KG1 (cell line): ENCODE measurements around the gene MUS81.
A peak's percentile ranks its signal among the peaks of the same experiment; 100 is the strongest.
"Not testable (repeated sequence)": the region's sequence is repeated elsewhere in the genome, so short reads cannot be mapped to it uniquely, and the experiment has no call there.

Experiments used
- DNase-seq: peaks from one replicate; lab custom pipeline; 2025; lab: John Stamatoyannopoulos, UW

Gene MUS81, protein sequence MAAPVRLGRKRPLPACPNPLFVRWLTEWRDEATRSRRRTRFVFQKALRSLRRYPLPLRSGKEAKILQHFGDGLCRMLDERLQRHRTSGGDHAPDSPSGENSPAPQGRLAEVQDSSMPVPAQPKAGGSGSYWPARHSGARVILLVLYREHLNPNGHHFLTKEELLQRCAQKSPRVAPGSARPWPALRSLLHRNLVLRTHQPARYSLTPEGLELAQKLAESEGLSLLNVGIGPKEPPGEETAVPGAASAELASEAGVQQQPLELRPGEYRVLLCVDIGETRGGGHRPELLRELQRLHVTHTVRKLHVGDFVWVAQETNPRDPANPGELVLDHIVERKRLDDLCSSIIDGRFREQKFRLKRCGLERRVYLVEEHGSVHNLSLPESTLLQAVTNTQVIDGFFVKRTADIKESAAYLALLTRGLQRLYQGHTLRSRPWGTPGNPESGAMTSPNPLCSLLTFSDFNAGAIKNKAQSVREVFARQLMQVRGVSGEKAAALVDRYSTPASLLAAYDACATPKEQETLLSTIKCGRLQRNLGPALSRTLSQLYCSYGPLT

DNA sequence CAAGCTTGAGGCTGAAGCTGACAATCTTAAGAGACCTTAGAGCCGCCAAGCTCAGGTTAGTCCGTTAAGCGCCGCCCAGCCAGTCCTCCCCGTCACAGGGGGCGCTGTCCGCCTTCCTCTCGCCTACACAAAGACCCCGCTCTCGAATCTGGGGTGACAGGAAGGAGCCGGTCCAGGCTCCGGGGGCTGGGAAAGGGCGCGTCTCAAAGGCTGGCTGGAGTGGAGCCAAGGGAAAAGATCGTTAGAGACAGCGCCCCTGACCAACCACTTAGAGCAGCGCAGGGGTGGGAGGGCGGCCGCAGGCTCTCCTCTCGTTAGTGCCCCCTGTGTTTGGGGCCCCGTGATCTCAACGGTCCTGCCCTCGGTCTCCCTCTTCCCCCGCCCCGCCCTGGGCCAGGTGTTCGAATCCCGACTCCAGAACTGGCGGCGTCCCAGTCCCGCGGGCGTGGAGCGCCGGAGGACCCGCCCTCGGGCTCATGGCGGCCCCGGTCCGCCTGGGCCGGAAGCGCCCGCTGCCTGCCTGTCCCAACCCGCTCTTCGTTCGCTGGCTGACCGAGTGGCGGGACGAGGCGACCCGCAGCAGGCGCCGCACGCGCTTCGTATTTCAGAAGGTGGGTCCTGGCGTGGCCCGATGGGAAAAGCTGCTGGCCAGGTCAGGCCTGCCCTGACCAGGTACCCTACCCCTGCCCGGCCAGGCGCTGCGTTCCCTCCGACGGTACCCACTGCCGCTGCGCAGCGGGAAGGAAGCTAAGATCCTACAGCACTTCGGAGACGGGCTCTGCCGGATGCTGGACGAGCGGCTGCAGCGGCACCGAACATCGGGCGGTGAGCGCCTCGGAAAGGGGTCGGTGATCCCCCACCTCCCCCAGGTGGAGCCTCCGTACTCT, at the start of gene MUS81:
TSS of gene MUS81 (plus strand) at position 156 of the 887 bp plus-strand sequence. CDS start at position 477, 321 bp downstream.
- DNase-seq = peak; percentile 99

DNA sequence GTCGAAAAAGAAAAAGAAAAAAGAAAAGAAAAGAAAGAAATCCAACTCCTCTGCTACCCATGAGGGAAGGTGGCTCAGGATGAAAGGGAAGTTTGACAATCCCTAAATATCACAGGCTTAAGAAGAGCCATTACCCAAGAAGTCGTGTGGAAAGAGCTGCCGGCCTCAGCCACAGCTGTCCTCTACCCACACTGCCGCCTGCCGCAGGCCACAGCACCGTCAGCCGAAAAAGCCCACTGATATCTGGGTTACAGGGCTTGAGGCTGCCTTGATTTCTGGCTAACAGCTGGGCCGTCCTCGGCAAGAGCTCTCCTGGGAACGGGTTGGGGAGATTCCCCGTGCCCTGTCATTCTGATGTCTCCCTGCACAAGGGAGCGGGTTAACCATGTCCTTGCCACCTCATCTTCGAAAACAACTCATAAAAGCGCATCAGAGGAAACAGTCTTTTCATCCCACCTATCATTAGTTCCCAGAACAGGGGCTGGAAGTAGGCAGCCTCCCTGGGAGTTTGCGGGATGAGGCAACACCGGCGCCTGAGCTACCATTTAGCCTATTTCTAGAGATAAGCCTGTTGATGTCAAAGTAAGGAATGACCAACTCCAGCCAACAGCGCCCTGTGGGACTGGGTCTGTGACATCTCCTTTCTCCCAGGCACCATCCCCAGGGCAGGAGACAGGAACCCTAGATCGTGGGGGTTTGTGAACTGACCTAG, 48.3 kb upstream of the MUS81 start:
- no peak for DNase-seq

DNA sequence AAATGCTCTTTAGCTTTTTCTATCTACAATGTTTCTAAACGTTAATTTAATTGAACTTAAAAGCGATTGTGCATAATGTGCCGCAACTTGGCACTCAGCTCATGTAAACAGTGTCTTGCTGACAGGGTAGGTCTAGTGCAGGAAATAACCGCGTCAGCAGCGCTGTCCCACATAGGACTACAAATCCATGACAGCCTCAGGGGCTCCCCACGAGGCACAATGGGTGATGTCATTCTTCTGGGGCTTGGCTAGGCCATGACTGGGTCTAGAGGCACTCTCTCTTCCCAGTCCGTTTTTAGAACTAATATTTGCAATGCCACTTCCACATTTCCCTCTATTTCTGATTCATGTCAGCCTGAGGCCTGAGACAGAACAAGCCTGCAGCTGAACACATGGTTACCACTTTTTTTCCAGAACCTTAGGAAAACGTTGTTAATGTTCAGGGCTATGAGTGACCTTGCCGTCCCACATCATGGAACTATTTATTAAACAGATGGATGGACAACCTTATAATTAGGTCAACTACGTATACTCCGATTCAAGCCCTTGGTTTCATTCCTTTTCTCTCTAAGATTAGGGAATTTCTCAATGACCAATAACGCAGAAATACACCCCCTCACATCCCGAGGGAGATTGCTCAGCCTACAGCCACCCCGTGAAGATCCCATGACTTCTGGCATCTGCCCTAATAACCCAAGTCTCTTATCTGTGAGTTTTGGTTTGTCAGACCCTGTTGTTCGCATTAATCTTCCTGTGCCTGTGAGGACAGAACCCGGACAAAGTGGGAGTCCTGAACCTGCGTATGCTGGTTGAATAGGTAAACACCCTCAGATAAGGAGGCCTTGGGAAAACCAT, 45.9 kb upstream of the MUS81 start:
- DNase-seq = no peak

DNA sequence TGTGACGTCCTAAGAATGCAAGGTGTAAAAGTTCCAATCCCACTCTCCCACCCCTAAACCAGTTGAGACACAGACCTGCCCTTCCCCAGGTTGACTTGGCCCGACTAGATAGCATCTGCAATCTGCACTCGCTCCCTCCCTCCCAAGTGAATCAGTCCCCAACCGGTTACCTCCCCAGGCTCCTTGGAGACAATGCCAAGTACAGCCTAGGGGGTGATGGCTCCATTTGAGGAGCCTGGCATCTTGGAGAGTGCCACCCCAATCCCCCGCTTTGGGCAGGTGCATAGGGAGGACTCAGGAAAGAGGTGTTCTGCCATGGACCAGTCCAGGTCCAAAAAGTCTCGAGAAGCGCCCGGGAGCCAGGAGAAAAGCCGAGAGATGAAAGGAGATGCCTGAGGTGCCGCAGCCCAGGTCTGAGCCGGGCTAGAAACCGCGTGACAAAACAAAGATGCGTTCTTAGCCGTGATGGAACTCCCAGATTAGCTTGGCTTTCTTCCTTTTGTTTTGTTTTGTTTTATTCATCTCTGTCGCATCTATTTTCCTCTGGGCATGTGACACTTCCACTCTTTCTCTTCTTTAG, 45.2 kb upstream of the MUS81 start:
- no peak for DNase-seq

DNA sequence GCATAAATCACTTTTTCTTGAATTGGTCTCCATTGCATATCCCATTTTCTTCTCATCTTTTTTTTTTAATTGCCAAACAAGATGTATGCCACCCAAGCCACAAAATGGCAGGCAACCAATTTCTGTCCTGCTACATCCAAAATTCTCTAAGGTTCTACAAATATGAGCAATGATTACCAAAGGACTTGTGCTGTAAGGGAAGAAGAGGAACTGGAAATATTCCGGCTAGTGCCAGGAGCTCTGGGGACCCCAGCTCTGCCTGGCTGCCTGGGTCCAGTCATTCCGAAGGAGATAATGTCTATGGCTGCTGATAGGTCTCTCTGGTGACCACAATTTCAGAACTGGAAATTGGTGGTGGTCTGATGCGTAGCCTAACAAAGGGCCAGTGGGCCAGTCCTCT, 43.5 kb upstream of the MUS81 start:
- DNase-seq = no peak

DNA sequence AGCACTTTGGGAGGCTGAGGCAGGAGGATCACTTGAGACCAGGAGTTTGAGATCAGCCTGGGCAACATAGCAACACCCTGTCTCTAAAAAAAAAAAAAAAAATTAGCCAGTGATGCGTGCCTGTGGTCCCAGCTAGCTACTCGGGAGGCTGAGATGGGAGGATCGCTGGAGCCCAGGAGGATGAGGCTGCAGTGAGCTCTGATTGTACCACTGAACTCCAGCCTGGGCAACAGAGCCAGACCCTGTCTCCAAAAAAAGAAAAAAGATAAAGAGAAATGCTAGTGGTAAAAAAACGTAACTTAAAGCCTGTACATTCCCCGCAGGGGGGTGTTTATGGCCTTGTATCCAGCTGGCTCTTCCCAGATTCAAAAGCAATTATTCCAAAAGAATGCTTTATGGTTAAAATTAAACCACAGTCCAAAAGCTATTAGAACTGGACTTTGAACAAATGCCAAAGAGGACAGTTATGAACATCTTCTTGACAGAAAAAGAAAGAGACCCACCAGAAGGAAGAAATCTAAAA, 42.9 kb upstream of the MUS81 start:
- DNase-seq = no peak

DNA sequence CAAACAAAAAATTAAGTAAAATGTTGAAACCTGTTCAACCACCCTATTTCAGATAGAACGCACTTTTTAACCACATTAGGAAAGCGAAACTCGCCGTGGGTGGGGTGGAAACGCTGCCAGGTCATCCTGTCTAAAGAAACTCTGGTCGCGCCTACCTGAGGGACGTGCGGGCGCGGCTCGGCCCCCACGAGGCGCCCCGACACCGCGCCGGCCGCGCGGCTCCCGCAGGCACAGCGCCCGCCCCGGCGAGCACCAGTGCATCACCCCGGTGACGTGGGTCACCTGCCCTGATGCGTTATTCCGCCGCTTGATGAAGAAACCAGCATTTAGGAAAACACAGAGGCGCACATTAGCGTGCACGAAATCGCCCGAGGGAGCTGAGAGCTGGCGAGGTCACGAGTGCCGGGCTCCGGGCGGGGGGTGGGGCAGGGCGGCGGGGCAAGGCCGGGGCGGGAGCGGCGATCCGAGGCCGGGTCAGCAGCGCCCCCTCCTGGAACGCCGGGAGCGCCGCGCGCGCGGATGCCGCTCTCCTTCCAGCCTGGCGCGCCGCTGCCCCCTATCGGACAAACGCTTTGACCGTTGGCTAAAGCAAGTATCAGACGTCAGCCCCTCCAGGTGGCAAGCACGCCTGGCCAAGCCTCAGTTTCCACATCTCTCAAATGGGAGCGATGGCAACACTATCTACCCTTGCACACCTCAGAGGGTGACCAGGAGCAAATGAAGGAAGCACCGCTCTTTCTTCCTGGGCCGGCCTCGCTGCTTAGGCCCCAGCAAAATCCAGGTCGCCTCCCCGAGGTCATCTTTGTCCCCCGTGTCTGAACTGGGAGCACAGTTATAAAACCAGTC, 42.2 kb upstream of the MUS81 start:
- peak; percentile 90 for DNase-seq

DNA sequence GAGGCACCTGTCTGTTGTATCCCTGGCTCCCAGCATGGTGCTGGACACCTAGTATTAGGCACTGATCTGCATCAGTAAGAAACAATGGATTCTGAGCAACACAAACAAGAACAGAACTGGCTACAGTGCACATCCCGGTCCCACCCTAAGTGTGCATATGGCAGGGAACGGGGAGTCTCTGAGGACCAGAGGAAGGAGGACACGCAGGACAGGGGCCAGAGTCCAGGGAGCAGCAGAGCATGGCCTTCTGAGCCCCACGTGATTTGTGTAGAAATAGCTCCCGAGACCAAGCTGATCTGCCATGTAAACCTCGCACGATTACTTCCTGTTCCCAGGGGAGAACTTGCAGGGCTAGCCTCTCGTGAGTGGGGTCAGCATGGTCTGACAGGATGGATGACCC, 39.1 kb upstream of the MUS81 start:
- DNase-seq = no peak

DNA sequence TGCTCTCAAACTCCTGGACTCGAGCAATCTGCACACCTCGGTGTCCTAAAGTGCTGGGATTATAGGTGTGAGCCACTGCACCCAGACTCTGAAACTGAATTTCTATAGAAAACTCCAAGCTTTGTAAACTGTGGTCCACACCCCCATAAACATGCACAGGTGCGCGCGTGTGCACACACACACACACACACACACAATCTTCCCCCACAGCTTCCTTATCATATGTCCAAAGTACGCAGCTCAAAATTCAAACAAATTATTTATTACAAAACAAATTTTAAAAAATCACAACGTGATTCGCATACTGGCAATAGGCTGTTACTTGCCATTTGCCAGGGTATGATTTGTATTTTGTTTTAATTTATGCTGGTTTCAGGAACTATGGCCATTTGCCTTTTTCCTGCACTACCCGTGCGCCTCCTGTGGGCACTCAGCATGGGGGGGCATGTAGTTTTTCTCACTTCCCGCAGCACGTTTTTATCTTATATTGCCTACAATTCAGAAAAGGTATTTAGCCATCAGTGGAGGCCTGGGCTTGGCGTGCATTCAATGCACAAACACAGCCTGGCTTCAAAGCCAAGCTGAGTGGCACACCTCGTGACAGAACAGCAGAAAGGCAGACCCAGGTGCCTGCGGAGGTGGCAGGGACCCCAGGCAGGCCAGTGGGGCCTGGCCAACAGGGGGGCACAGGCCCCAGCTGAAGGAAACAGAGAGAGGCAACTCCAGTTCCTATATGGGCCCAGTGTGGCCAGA, 37.3 kb upstream of the MUS81 start:
- DNase-seq = no peak

DNA sequence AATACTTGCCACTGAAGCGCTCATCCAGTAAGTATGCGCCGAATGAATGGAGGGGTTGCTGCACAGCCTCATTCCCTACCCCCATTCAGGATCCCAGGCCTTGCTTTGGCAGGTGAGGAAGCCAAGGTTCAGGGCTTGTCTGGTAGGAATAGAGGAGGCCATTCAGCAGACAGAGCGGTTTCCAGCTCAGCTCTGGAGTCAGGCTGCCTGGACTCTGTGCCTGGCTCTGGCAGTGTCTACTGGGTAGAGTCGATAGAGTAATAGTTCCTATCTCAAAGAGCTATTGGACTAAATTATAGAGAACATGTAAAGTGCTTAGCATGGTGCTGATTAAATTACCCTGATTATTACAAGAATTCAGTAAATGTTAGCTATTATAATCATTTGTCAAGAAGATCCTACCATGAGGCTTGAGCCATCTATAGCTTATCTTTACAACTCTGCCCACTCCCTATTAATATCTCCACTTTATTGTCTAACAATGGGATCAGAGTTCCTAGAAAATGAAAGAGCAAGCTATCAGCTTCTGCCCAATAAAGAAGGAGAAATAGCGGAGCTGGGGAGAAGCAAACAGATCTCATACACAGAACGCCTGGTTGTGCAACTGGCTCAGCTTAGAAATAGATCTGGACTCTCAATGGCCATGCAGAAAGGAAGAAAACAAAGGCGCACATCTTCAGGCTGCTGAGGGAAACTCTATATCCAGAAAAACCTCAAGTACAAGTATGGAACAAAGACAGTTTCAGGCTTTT, 33.1 kb upstream of the MUS81 start:
- no peak for DNase-seq

DNA sequence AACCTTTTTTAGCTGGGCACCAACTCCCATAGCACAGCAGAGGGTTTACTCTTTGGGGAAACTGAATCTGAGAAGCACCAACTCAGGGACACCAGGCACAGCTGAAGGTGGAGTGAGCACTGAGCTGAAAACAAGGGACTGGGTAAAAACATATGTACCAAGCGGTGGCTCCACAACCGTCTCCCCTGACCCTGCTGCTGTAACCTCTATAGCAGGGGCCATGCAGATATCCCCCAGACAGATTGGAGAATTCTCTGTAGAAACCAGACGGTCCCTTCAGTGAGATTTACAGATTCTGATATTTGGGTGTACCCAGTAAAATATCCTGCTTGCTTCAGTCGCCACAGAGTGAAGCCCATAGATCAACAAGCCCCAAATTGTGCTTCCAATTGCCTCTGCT, 30.8 kb upstream of the MUS81 start:
- DNase-seq = no peak

DNA sequence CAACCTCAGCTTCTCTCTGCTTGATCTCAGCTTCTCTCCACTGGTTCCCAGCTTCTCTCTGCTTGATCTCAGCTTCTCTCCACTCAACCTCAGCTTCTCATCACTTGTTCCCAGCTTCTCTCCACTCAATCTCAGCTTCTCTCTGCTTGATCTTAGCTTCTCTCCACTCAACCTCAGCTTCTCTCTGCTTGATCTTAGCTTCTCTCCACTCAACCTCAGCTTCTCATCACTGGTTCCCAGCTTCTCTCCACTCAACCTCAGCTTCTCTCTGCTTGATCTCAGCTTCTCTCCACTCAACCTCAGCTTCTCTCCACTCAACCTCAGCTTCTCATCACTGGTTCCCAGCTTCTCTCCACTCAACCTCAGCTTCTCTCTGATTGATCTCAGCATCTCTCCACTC, 28.0 kb upstream of the MUS81 start:
- DNase-seq = not testable (repeated sequence)

DNA sequence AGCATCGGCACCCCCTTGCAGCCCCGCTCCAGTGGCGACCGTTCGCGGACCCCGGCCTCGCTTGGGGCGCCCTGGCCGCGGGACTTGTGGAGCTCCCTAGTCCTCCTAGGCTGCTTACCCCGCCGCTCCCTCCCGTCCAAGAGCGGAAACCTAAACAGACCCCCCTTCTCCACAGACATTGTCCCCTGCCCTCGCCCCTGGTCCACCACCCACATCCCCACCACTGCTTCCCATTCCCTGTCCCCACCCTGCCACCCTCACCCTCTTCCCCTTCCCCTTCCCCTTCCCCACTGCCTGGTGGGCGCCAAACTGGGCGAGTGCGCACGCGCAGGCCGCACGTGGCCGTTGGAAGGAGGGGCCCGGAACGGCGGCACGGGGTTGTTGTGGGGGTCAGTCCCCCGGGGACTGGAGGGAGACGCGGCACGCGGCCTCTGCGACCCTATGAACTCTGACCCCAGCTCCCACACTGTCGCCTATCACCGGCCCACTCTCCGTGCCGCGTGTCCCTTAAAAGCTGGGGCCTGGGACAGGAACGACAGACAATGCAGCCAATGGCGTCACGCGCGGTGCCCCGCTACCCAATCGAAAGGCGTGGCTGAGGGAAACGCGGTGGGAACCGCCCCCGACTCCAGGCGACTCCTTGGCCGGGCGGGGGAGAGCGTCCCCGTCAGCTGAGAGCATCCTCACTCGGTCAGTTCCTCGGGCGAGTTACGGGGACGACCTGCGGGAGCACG, 26.8 kb upstream of the MUS81 start, which contains the start of gene SNX32:
TSS of gene SNX32 (plus strand) at position 667 of the 734 bp plus-strand sequence. CDS start 103 bp downstream, outside the sequence.
- DNase-seq = peak; percentile 88

DNA sequence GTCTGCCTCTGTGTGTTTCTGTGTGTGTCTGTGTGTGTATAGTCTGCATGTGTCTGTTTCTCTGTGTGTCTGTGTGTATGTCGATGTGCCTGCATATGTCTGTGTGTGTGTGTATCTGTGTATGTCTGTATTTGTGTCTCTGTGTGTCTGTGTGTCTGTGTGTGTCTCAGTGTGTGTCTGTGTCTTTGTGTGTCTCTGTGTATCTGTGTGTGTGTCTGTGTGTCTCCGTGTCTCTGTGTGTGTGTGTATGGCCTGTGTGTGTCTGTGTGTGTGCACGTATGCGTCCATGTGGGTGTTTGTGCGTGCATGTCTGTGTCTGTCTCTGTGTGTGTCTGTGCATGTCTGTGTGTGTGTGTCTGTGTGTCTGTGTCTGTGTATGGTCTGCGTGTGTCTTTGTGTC, 26.0 kb upstream of the MUS81 start:
- DNase-seq = no peak

DNA sequence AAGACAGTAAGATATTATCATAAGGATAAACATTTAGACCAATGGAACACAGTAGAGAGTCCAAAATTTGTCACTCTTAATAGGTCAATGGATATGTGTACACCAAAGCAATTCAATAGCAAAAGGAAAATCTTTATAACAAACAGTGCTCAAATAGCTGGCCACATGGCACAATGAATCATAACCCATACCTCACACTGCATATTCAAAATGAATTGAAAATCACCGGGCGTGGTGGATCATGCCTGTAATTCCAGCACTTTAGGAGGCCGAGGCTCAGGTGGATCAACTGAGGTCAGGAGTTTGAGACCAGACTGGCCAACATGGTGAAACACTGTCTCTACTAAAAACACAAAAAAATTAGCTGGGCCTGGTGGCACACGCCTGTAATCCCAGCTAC, 18.1 kb upstream of the MUS81 start:
- DNase-seq = no peak

DNA sequence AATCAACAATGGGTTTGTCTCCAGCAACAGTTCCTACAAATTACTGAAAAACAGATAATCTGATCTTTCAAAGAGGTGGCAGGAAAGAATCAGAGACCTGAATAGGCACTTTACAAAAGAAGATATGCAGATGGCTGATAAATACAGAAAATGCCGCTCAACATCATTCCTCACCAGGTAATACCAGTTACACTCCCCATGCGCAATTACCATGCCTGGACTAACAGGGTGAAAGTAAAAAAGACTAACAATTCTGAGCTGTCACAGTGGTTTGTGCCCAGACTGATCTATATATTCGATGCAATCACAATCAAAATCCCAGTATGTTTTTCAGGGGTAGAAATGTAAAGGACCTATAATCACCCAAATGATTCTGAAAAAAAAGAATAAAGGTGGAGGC, 16.4 kb upstream of the MUS81 start:
- no peak for DNase-seq

DNA sequence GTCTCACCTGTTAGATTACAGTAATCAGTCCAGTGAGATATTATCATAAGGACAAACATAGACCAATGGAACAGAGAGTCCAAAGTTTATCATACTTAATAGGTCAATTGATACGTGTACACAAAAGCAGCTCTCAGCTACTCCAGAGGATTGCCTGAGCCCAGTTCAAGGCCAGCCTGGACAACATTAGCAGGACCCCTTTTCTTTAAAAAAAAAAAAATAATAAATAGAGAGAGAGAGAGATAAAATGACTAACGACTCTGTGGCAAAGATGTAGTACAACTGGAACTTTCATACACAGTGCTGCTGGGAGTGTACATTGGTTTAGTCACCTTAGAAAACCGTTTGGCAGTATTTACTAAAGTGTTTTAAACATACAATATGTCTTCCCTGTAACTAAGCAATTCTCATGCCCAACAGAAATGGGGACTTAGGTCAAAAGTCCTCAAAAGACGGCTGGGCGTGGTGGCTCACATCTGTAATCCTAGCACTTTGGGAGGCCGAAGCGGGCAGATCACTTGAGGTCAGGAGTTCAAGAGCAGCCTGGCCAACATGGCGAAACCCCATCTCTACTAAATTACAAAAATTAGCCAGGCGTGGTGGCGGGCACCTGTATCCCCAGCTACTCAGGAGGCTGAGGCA, 15.9 kb upstream of the MUS81 start:
- no peak for DNase-seq
